Activated naive CD4-positive, alpha-beta T cell treated with anti-CD3 and anti-CD28 coated beads, Interleukin-2, amount 50 U/mL, for 24 hours (primary cell): Measurements from ENCODE around the gene ANKRD13B.

Experiments used
- H3K27ac Mint-ChIP-seq: one replicate; pipeline ENCODE4 v1.8.0; 2021; ENCODE audit warnings: mild to moderate bottlenecking, mixed read lengths
- H3K27me3 Mint-ChIP-seq: one replicate; pipeline ENCODE4 v1.8.0; 2021; ENCODE audit warnings: mixed read lengths
- H3K36me3 Mint-ChIP-seq: one replicate; pipeline ENCODE4 v1.8.0; 2021; ENCODE audit warnings: mixed read lengths
- H3K4me1 Mint-ChIP-seq: one replicate; pipeline ENCODE4 v1.8.0; 2021; ENCODE audit warnings: mixed read lengths
- H3K4me3 Mint-ChIP-seq: one replicate; pipeline ENCODE4 v1.8.0; 2021; ENCODE audit warnings: mild to moderate bottlenecking, mixed read lengths
- H3K9me3 Mint-ChIP-seq: one replicate; pipeline ENCODE4 v1.8.0; 2021; ENCODE audit warnings: mixed read lengths

Gene ANKRD13B

GRCh38 chr17:29614349-29615047 lies 21.6 kb downstream of the ANKRD13B start:
- no peaks in the 10 kb centered on the region for H3K9me3 Mint-ChIP-seq
- no peaks in the 10 kb centered on the region for H3K36me3 Mint-ChIP-seq
- H3K4me1 Mint-ChIP-seq = peaks cover 32% of the 10 kb centered on the region
- H3K27me3 Mint-ChIP-seq = no peaks in the 10 kb centered on the region
- H3K4me3 Mint-ChIP-seq = peak overlapping the region; percentile 86
- no peak overlapping the region for H3K27ac Mint-ChIP-seq

DNA sequence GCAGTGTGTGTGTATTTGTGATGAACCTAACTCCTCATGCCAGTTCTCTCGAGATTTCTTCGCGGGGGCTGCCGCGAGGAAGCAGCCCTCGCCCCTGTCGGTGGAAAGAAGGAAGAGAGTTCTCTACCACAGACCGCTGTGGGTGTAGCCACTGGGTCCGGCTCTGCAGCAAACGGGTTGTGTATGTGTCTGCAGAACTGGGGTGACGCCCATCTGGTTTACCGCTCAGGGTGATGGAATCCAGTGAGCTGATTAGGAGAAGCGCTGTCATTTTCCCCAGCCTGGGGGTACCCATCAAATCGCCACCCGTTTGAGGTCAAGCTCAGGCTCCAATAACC lies 22.1 kb downstream of the ANKRD13B start:
- H3K4me3 Mint-ChIP-seq = peak overlapping the region; percentile 86
- no peak overlapping the region for H3K27ac Mint-ChIP-seq
- no peaks in the 10 kb centered on the region for H3K27me3 Mint-ChIP-seq
- no peaks in the 10 kb centered on the region for H3K36me3 Mint-ChIP-seq
- H3K9me3 Mint-ChIP-seq = no peaks in the 10 kb centered on the region
- peaks cover 32% of the 10 kb centered on the region for H3K4me1 Mint-ChIP-seq

DNA sequence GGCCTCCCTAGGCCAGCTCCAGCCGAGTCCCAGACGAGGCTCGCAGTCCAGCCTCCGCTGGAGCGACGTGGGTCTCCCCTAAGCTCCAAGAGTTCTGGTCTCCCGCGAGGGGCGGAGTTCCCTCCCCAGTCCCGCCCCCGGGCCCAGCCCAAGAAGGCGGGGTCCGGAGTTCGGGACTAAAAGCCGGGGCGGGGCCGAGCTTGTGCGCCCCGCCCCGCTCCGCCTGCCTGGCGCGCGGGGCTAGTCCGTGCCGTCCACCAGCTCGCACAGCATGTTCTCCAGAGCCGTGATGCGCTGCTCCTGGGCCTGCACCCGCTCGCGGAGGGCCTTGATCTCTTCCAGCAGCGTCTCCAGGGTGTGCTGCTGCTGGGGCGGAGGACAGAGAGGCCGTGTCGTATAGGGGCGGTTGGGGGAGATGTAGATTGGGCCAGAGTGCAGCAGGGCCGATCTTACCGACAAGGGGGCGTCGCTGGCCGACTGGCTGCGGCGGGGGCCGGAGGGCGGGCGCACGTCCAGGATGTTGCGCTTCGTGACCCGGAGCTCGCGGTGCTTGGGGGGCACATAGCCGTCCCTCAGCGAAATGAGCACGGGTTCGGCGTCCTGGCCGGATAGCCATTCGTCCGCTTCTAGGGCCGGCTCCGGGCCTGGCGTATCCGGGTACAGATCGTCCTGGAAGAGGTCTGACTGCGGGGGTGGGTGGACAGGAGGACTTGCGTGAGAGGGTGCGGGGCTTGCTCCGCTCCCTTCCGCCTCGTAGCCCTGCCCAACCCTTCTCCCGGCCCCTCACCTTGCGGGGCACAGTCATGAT lies 22.8 kb downstream of the ANKRD13B start:
- H3K36me3 Mint-ChIP-seq = no peaks in the 10 kb centered on the region
- peaks cover 32% of the 10 kb centered on the region for H3K4me1 Mint-ChIP-seq
- H3K4me3 Mint-ChIP-seq = peak overlapping the region; percentile 86
- no peaks in the 10 kb centered on the region for H3K9me3 Mint-ChIP-seq
- H3K27ac Mint-ChIP-seq = peak overlapping the region; percentile 17
- H3K27me3 Mint-ChIP-seq = no peaks in the 10 kb centered on the region

DNA sequence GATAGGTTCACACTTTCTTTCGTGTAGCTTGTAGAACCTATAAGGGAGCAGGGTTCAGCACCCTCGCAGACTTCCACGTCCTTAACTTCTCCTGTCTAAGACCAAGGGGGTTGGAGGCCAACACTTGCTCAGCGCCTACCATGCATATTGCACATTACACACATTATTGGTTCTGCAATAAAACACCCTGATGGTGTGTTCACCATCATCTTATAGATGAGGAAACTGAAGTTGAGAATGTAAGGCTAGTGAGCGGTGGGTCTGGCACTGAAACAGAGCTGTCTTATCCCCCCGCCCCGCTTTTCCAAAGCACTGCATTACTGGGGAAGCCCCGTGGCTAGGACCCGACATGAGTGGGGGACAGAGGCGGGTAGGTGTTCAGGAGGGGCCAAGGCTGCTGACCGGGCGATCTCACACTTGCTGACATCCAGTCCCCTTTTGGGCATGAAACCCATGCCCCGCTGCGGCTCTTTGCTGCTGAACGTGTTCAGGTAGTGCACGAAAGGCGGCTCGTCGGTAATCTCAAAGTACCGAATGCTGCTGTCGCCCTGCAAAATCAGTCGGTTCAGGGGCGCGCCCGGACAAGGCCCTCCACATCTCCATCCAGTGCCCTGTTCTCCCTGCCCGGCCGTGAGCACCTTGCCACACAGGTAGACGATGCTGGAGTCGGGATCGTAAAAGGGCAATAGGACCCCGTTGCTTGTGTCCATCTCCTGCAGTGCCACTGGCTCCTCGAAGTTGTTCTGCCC lies 23.5 kb downstream of the ANKRD13B start:
- Mint-ChIP-seq H3K36me3 (no peaks in the 10 kb centered on the region), H3K27ac (peak overlapping the region; percentile 73), H3K27me3 (no peaks in the 10 kb centered on the region), H3K4me1 (peaks cover 37% of the 10 kb centered on the region), H3K4me3 (peak overlapping the region; percentile 86), H3K9me3 (no peaks in the 10 kb centered on the region)

DNA sequence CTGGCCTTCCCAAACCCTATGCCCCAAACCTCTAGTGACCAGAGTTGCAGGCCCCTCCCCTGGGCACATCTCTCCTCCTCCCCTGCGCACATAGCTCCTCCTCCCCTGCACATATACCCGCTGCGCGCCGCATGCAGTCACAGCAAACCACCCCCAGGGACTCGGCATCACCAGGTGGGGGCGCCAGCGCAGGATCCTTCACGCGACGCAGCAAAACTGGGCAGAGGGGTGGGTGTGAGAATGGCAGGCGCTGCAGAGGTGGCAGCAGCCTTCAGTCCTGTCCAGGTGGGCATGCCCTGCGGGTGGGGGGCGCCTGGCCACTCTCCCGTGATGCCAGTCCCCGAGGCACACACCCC lies 24.2 kb downstream of the ANKRD13B start:
- Mint-ChIP-seq H3K4me3 (peak overlapping the region; percentile 86), H3K27me3 (no peaks in the 10 kb centered on the region), H3K36me3 (no peaks in the 10 kb centered on the region), H3K9me3 (no peaks in the 10 kb centered on the region), H3K27ac (peak overlapping the region; percentile 73), H3K4me1 (peaks cover 40% of the 10 kb centered on the region)

DNA sequence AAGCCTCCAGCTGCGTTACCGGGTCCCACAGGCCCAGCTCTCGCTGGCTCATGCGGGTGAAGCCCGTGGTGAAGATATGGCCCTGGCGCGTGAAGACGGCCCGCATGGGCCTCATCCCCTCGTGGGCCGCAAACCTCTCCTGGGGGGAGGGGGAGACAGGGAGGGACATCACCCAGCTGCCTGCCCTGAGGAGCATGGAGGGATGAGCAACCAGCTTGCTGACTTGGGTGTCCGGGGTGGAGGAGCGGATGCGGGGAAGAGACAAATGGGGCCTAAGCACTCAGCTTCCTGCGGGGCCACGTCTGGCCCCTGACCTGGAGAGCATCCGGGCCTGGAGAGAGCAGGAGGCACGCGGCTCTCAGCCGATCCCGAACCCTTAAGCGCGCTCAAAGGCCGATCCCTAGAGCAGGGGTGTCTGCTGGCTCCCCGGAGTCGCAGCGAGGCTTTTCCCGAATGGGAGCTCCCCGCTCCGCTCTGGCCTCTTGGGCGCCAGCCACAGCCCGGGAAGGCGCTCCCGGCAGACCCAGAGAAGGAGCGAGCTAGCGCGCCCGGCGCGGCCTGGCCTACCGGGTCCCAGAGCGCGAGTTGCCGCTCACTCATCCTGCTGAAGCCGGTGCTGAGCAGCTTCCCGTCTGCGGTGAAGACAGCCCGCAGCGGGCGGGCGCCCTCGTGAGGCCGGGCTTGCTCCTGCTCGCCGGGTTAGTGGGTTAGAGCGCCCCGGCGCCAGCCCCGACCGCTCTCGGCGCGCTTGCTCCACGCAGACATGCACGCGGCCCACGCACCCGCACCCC lies 24.7 kb downstream of the ANKRD13B start:
- H3K36me3 Mint-ChIP-seq = no peaks in the 10 kb centered on the region
- no peaks in the 10 kb centered on the region for H3K27me3 Mint-ChIP-seq
- no peaks in the 10 kb centered on the region for H3K9me3 Mint-ChIP-seq
- peak overlapping the region; percentile 73 for H3K27ac Mint-ChIP-seq
- peaks cover 41% of the 10 kb centered on the region for H3K4me1 Mint-ChIP-seq
- H3K4me3 Mint-ChIP-seq = peak overlapping the region; percentile 86

DNA sequence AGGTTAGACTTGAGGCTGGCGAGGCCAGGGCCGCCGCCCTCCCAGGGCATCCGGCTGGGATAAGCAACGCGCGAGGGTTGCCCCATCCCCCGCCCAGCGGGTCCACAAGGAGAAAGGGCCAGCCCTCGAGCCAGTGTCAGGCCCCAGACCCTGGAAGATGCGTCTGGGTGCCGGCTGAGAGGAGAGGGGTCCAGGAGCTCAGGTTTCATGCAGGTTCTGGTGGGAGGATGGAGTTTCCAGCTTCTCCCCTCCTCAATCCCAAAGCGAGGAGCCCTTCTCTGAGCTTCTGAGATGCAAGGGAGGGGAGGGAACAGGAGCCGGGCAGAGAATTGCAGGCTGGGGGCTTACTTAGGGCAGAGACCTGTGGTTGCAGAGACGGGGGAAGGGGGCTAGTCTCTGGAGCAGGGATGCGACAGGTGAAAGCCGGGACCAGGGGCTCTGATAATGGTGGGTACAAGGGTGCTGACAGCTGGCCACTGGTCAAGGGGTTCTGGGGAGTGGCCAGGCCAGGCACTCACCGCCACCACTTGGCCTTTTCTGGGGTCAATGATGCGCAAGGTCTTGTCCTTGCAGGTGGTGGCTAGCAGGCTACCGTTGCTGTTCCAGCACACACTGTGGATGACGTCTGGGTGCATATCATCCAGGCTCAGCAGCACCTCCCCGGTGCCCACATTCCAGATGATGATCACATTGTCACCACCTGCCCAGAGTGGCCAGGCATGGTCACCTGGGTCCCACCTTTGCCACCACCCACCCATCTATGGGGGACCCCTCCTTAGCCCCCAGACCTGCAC lies 25.5 kb downstream of the ANKRD13B start:
- Mint-ChIP-seq H3K4me3 (peak overlapping the region; percentile 86), H3K9me3 (no peaks in the 10 kb centered on the region), H3K27me3 (no peaks in the 10 kb centered on the region), H3K4me1 (peaks cover 49% of the 10 kb centered on the region), H3K27ac (peak overlapping the region; percentile 17), H3K36me3 (no peaks in the 10 kb centered on the region)

- no peak overlapping the region for H3K4me3 Mint-ChIP-seq
- peaks cover 50% of the 10 kb centered on the region for H3K4me1 Mint-ChIP-seq
- H3K27ac Mint-ChIP-seq = no peak overlapping the region
- no peaks in the 10 kb centered on the region for H3K36me3 Mint-ChIP-seq
- H3K27me3 Mint-ChIP-seq = no peaks in the 10 kb centered on the region
- no peaks in the 10 kb centered on the region for H3K9me3 Mint-ChIP-seq
These were observed 26.3 kb downstream of the ANKRD13B start for GRCh38 chr17:29619251-29619650.

- Mint-ChIP-seq H3K36me3 (no peaks in the 10 kb centered on the region), H3K4me1 (peaks cover 50% of the 10 kb centered on the region), H3K4me3 (no peak overlapping the region), H3K27me3 (no peaks in the 10 kb centered on the region), H3K27ac (no peak overlapping the region), H3K9me3 (no peaks in the 10 kb centered on the region)
These were observed 27.3 kb downstream of the ANKRD13B start for GRCh38 chr17:29620271-29620670.

DNA sequence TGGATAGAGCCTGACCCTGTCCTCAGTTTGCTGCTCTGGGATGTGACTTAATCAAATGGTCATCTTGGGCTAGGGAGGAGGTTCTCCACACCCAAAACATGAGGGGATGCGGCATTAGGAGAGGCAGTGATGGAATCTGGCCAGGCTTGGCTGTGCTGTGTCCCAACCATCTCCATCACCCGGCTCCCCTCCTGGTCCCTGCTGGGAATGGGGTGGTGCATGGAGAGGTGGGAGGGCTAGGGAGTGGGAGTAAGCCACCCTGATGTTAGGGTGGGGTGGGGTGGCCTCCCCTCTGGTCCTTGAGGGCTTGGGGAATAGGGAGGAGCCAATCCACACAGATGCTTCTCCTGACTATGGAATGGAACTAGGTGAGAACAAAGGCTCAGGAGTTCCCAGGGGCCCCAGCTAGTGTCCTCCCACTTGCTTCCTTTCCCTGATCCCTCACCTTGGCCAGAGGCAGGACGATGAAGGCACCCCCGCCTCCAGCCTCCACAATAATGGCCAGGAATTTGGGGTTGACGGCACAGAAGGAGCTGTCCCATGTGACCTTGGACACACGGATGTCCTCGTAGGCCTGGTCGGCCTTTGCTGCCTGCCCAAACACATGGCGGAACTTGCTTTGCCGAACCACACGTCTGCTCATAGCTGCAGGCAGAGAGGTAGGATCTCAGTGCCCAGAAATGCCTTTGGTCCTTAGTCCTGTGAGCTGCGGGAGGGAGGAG lies 28.0 kb downstream of the ANKRD13B start:
- no peaks in the 10 kb centered on the region for H3K27me3 Mint-ChIP-seq
- no peak overlapping the region for H3K27ac Mint-ChIP-seq
- no peaks in the 10 kb centered on the region for H3K36me3 Mint-ChIP-seq
- H3K4me1 Mint-ChIP-seq = peaks cover 56% of the 10 kb centered on the region
- peak overlapping the region; percentile 75 for H3K4me3 Mint-ChIP-seq
- no peaks in the 10 kb centered on the region for H3K9me3 Mint-ChIP-seq

- H3K9me3 Mint-ChIP-seq = no peaks in the 10 kb centered on the region
- no peak overlapping the region for H3K27ac Mint-ChIP-seq
- H3K27me3 Mint-ChIP-seq = no peaks in the 10 kb centered on the region
- H3K4me3 Mint-ChIP-seq = peak overlapping the region; percentile 75
- no peaks in the 10 kb centered on the region for H3K36me3 Mint-ChIP-seq
- H3K4me1 Mint-ChIP-seq = peaks cover 55% of the 10 kb centered on the region
These were observed 28.8 kb downstream of the ANKRD13B start for GRCh38 chr17:29621751-29622194.

- no peaks in the 10 kb centered on the region for H3K36me3 Mint-ChIP-seq
- H3K4me3 Mint-ChIP-seq = peak within 1 kb of the TSS; percentile 75
- peak within 1 kb of the TSS; percentile 95 for H3K27ac Mint-ChIP-seq
- H3K4me1 Mint-ChIP-seq = peaks cover 55% of the 10 kb centered on the region
- no peaks in the 10 kb centered on the region for H3K9me3 Mint-ChIP-seq
- no peaks in the 10 kb centered on the region for H3K27me3 Mint-ChIP-seq
These were observed 29.7 kb downstream of the ANKRD13B start, which contains the start of gene CORO6 for GRCh38 chr17:29622337-29623282. Gene CORO6 (minus strand): TSS chr17:29622912. CDS start chr17:29621421, 1,491 bp downstream.

GRCh38 chr17:29623283-29623647 lies 30.3 kb downstream of the ANKRD13B start:
- peak overlapping the region; percentile 95 for H3K27ac Mint-ChIP-seq
- H3K27me3 Mint-ChIP-seq = no peaks in the 10 kb centered on the region
- no peaks in the 10 kb centered on the region for H3K9me3 Mint-ChIP-seq
- peaks cover 61% of the 10 kb centered on the region for H3K4me1 Mint-ChIP-seq
- no peaks in the 10 kb centered on the region for H3K36me3 Mint-ChIP-seq
- H3K4me3 Mint-ChIP-seq = peak overlapping the region; percentile 70
